CMK (cell line): ENCODE results near the gene EPHX1.
A peak's percentile ranks its signal among the peaks of the same experiment; 100 is the strongest.
"Not testable (repeated sequence)": the region's sequence is repeated elsewhere in the genome, so short reads cannot be mapped to it uniquely, and the experiment has no call there.

ENCODE experiments used
- DNase-seq: peaks from one replicate; pipeline ENCODE4 v3.0.0-alpha.2; 2010; ENCODE audit warnings: low read depth

Gene EPHX1

GRCh38 chr1:225881081-225881958, 71.4 kb downstream of the EPHX1 start:
- no peak for DNase-seq

GRCh38 chr1:225881959-225882693, 72.2 kb downstream of the EPHX1 start, which contains the start of gene TMEM63A:
Gene TMEM63A, minus strand, starts transcription at chr1:225882380. Its CDS starts 4,800 bp downstream, at chr1:225877580.
- DNase-seq, result peak; percentile 81

- no peak for DNase-seq
These were observed 73.0 kb downstream of the EPHX1 start for GRCh38 chr1:225882694-225883615.

- DNase-seq, result no peak
These were observed 73.8 kb downstream of the EPHX1 start for GRCh38 chr1:225883616-225884265.

GRCh38 chr1:225885336-225885735, 75.4 kb downstream of the EPHX1 start:
- DNase-seq, result no peak

GRCh38 chr1:225886159-225887029, 76.5 kb downstream of the EPHX1 start:
- DNase-seq, result no peak

- no peak for DNase-seq
These were observed 77.0 kb downstream of the EPHX1 start for GRCh38 chr1:225887030-225887314.

GRCh38 chr1:225887554-225888288, 77.8 kb downstream of the EPHX1 start:
- not testable (repeated sequence) for DNase-seq

- no peak for DNase-seq
These were observed 78.5 kb downstream of the EPHX1 start for GRCh38 chr1:225888289-225888897.

- DNase-seq, result no peak
These were observed 79.1 kb downstream of the EPHX1 start, which contains the start of gene LEFTY1 for GRCh38 chr1:225888898-225889601. Gene LEFTY1, minus strand, starts transcription at chr1:225889146. Its CDS starts 80 bp downstream, at chr1:225889066.

GRCh38 chr1:225889743-225890142, 79.8 kb downstream of the EPHX1 start:
- no peak for DNase-seq

- DNase-seq, result no peak
These were observed 80.7 kb downstream of the EPHX1 start for GRCh38 chr1:225890346-225891228.

- no peak for DNase-seq
These were observed 81.5 kb downstream of the EPHX1 start for GRCh38 chr1:225891229-225891972.

- no peak for DNase-seq
These were observed 82.4 kb downstream of the EPHX1 start for GRCh38 chr1:225892307-225892706.
